ENCODE results near the gene SIAH2.

Gene SIAH2

GRCh38 chr3:150790629-150791028 is 27.7 kb upstream of the SIAH2 start:
- Histone ChIP-seq H3K27ac (replicated peaks) (no peak overlapping the region), H3K4me3 (replicated peaks; ENCODE audit: insufficient read depth, low read length) (no peak overlapping the region), H3K27me3 (ENCODE audit: insufficient read depth, poor library complexity, severe bottlenecking) (no peaks in the 10 kb centered on the region)
- DNase-seq (ENCODE audit: low read depth in 1 of 2, low spot score in 1 of 2), result no peak
- TF ChIP-seq POLR2AphosphoS5 (IDR thresholded peaks at IDR 0.05; ENCODE audit: low read depth), result no peak
- no peak for TF ChIP-seq CTCF (IDR thresholded peaks at IDR 0.05; ENCODE audit: insufficient read depth, low read length)
- no peak for TF ChIP-seq GABPA (IDR thresholded peaks at IDR 0.05; ENCODE audit: low read depth)
- no peak for TF ChIP-seq SPI1 (IDR thresholded peaks at IDR 0.05; ENCODE audit: borderline replicate concordance, low read depth)
- TF ChIP-seq REST (IDR thresholded peaks at IDR 0.05; ENCODE audit: insufficient replicate concordance, low read depth), result no peak

GRCh38 chr3:150789451-150789850 is 26.5 kb upstream of the SIAH2 start:
- TF ChIP-seq POLR2AphosphoS5 (IDR thresholded peaks at IDR 0.05; ENCODE audit: low read depth) (no peak), SPI1 (IDR thresholded peaks at IDR 0.05; ENCODE audit: borderline replicate concordance, low read depth) (peak; percentile 24; the same call in 1 of the 2 replicates), CTCF (IDR thresholded peaks at IDR 0.05; ENCODE audit: insufficient read depth, low read length) (no peak)
- Histone ChIP-seq H3K27me3 (ENCODE audit: insufficient read depth, poor library complexity, severe bottlenecking) (no peaks in the 10 kb centered on the region), H3K27ac (replicated peaks) (no peak overlapping the region), H3K4me3 (replicated peaks; ENCODE audit: insufficient read depth, low read length) (no peak overlapping the region)
- peak in 1 of 2 experiments; percentile 9 for DNase-seq (ENCODE audit: low read depth in 1 of 2, low spot score in 1 of 2)

- H3K27me3 ChIP-seq (ENCODE audit: insufficient read depth, poor library complexity, severe bottlenecking), result no peaks in the 10 kb centered on the region
- no peak overlapping the region for H3K4me3 ChIP-seq (replicated peaks; ENCODE audit: insufficient read depth, low read length)
Measured at GRCh38 chr3:150787741-150788370, 24.9 kb upstream of the SIAH2 start.

More at GRCh38 chr3:150787741-150788370, 24.9 kb upstream of the SIAH2 start:
- TF ChIP-seq CTCF (IDR thresholded peaks at IDR 0.05; ENCODE audit: insufficient read depth, low read length) (peak; percentile 91), POLR2AphosphoS5 (IDR thresholded peaks at IDR 0.05; ENCODE audit: low read depth) (no peak), SPI1 (IDR thresholded peaks at IDR 0.05; ENCODE audit: borderline replicate concordance, low read depth) (peak; percentile 5; the same call in 1 of the 2 replicates), REST (IDR thresholded peaks at IDR 0.05; ENCODE audit: insufficient replicate concordance, low read depth) (no peak), GABPA (IDR thresholded peaks at IDR 0.05; ENCODE audit: low read depth) (no peak)
- peak in 1 of 2 experiments; percentile 74 for DNase-seq (ENCODE audit: low read depth in 1 of 2, low spot score in 1 of 2)
- H3K27ac ChIP-seq (replicated peaks), result no peak overlapping the region
